Activated naive CD8-positive, alpha-beta T cell treated with anti-CD3 and anti-CD28 coated beads, Interleukin-2, amount 10 ng/mL, durations not matched to agents 7 days and 5 days (primary cell): ENCODE results near the gene TUBG1. TPM values are rescaled to one million over a fixed set of nuclear protein-coding genes. Genes with fewer than 3 reads are reported as not detected.

ENCODE experiments used
- ATAC-seq: fragments of 150-1000 bp; cut with Tn5 transposase; one replicate; pipeline ENCODE4 v1.10.0; 2021; ENCODE audit warnings: low read depth, moderate library complexity
- POLR2A ChIA-PET: fragments of 350-600 bp; sonication (Branson Sonifier 250); formaldehyde crosslinking; loops from one replicate; lab custom pipeline; 2021; ENCODE audit warnings: antibody characterized with exemption; lab: Charles Lee
- DNase-seq: peaks from one replicate; pipeline ENCODE4 v3.0.0; 2021
- H3K27ac Mint-ChIP-seq: one replicate; pipeline ENCODE4 v1.8.0; 2022; ENCODE audit warnings: mild to moderate bottlenecking, mixed read lengths
- H3K27me3 Mint-ChIP-seq: one replicate; pipeline ENCODE4 v1.8.0; 2022; ENCODE audit warnings: mild to moderate bottlenecking, moderate library complexity, mixed read lengths
- H3K36me3 Mint-ChIP-seq: one replicate; pipeline ENCODE4 v1.8.0; 2021; ENCODE audit warnings: mild to moderate bottlenecking, mixed read lengths
- H3K4me1 Mint-ChIP-seq: one replicate; pipeline ENCODE4 v1.8.0; 2021; ENCODE audit warnings: mixed read lengths
- H3K4me3 Mint-ChIP-seq: one replicate; pipeline ENCODE4 v1.8.0; 2022; ENCODE audit warnings: mild to moderate bottlenecking, moderate library complexity, mixed read lengths
- H3K9me3 Mint-ChIP-seq: one replicate; pipeline ENCODE4 v1.8.0; 2021; ENCODE audit warnings: mixed read lengths
- total RNA-seq, 2 experiments: library from RNA; stranded (reverse); gene quantifications; one replicate each; pipeline ENCODE4 v1.2.3, GENCODE V29; 2021

The TUBG1 gene
- 10 to 100 TPM; 55.6 to 57.6 TPM for total RNA-seq

DNA sequence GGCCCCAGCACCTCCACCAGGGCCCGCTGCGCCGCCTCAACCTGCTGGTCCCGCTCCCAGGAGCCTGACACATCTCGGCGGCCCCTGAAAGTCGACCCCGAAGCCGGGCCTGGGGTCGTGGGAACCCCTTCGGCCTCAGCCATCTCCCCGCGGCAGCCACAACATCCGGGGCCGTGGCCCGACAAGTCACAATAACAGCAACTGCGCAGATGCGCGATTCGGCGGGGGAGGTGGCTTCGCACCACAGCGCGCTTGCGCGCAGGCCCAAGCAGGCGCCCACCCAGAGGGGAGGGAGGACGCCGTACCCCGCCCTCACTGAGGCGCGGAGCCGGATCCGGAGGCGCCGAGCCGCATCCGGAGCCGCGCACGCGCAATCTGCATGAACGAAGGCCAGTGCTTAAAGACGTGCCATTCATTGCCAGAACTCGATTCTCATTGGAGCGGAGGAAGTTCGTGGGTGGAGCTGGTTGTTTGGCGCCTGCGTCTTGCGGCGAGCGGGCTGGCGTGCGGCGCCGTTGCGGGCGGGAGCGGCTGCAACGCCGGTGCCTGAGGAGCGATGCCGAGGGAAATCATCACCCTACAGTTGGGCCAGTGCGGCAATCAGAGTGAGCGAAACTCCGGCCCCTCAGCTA is at the start of gene TUBG1, which contains the start of gene RETREG3:
Gene TUBG1, plus strand, starts transcription at position 502 of the 632 bp plus-strand sequence. Its CDS starts 55 bp downstream, at position 557.
Gene RETREG3, minus strand, starts transcription at position 193 of the 632 bp plus-strand sequence. Its CDS starts 50 bp downstream, at position 143.
- Mint-ChIP-seq H3K9me3 (no peaks in the 10 kb centered on the region), H3K36me3 (peaks cover 18% of the 10 kb centered on the region), H3K27ac (peak within 1 kb of the TSS; percentile 94), H3K27me3 (no peaks in the 10 kb centered on the region), H3K4me1 (peaks cover 34% of the 10 kb centered on the region), H3K4me3 (peak within 1 kb of the TSS; percentile 98)
- peak; percentile 99 for DNase-seq
- peak; percentile 93 for ATAC-seq
- POLR2A ChIA-PET, result interaction anchor here (0.7 to 3.1 kb wide), 19 partner anchors 9 to 751 kb away, joined by 3 to 40 read pairs (median 4); partner anchors contain the start of genes BECN1, CCR10, PLEKHH3 and PSMC3IP

DNA sequence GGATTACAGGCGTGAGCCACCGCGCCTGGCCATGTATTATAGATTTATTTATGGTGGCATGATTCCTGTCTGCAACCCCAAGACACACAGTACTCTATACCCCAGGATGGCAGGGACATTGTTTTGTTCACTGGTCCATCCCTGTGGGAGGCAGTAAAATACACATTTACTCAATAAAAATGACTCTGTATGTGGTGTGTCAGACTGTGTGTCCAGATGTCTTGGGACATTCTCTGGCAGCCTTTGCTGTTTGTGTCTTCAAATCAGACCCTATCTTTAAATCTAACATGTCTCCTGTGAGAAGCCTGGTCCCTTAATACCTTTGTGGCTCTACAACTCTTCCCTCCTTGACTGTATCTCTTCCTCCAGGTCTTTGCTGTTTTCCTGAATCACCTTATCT is 49.2 kb upstream of the TUBG1 start:
- H3K4me3 Mint-ChIP-seq, result peak overlapping the region; percentile 62
- no peak overlapping the region for H3K27ac Mint-ChIP-seq
- POLR2A ChIA-PET, result interaction anchor here (0.6 to 0.9 kb wide), 2 partner anchors 19 to 21 kb away, joined by 3 to 7 read pairs; no protein-coding TSS in a partner anchor
- no peak for DNase-seq
- no peak for ATAC-seq
- H3K4me1 Mint-ChIP-seq, result peaks cover 33% of the 10 kb centered on the region
- peaks cover 4% of the 10 kb centered on the region for H3K36me3 Mint-ChIP-seq
- H3K9me3 Mint-ChIP-seq, result no peaks in the 10 kb centered on the region
- H3K27me3 Mint-ChIP-seq, result no peaks in the 10 kb centered on the region

- H3K4me1 Mint-ChIP-seq, result peaks cover 34% of the 10 kb centered on the region
- ATAC-seq (peak; percentile 61), DNase-seq (peak; percentile 93)
- no peaks in the 10 kb centered on the region for H3K27me3 Mint-ChIP-seq
- peak within 1 kb of the TSS; percentile 92 for H3K4me3 Mint-ChIP-seq
- H3K36me3 Mint-ChIP-seq, result peaks cover 7% of the 10 kb centered on the region
- H3K27ac Mint-ChIP-seq, result peak within 1 kb of the TSS; percentile 93
- POLR2A ChIA-PET, result interaction anchor here (2.2 kb wide), 1 partner anchor 16 kb away, joined by 7 read pairs; the partner anchor contains the start of gene PSMC3IP
- H3K9me3 Mint-ChIP-seq, result no peaks in the 10 kb centered on the region
These were observed 47.5 kb upstream of the TUBG1 start, which contains the start of gene COASY for GRCh38 chr17:42561897-42562387. Gene COASY, plus strand, starts transcription at chr17:42562148. Its CDS starts 475 bp downstream, at chr17:42562623.

GRCh38 chr17:42562388-42563142 is 46.9 kb upstream of the TUBG1 start:
- DNase-seq (no peak), ATAC-seq (peak; percentile 7)
- peak overlapping the region; percentile 93 for H3K27ac Mint-ChIP-seq
- no peaks in the 10 kb centered on the region for H3K9me3 Mint-ChIP-seq
- H3K36me3 Mint-ChIP-seq, result peaks cover 9% of the 10 kb centered on the region
- POLR2A ChIA-PET, result interaction anchor here (0.5 to 2.2 kb wide), 3 partner anchors 13 to 237 kb away, joined by 3 to 7 read pairs (median 6); partner anchors contain the start of gene PSMC3IP
- peaks cover 32% of the 10 kb centered on the region for H3K4me1 Mint-ChIP-seq
- no peaks in the 10 kb centered on the region for H3K27me3 Mint-ChIP-seq
- peak overlapping the region; percentile 92 for H3K4me3 Mint-ChIP-seq

DNA sequence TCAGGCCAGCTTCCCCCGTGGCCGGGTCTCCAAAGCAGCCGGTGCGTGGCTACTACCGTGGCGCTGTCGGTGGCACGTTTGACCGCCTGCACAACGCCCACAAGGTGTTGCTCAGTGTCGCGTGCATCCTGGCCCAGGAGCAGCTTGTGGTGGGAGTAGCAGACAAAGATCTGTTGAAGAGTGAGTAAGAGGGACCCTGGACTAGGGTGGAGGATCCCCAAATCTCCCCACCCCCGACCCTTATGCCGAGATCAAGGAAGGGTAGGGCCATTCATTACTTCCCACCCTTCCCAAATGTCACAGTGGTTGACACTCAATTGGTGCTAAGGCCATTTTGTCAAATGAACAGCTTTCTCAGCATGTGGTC is 46.4 kb upstream of the TUBG1 start:
- H3K27me3 Mint-ChIP-seq, result no peaks in the 10 kb centered on the region
- peak overlapping the region; percentile 93 for H3K27ac Mint-ChIP-seq
- no peaks in the 10 kb centered on the region for H3K9me3 Mint-ChIP-seq
- peak overlapping the region; percentile 92 for H3K4me3 Mint-ChIP-seq
- H3K36me3 Mint-ChIP-seq, result peaks cover 13% of the 10 kb centered on the region
- no peak for ATAC-seq
- H3K4me1 Mint-ChIP-seq, result peaks cover 36% of the 10 kb centered on the region
- POLR2A ChIA-PET, result interaction anchor here (0.5 to 2.2 kb wide), 4 partner anchors 9 to 237 kb away, joined by 3 to 7 read pairs (median 4); partner anchors contain the start of gene PSMC3IP
- no peak for DNase-seq

DNA sequence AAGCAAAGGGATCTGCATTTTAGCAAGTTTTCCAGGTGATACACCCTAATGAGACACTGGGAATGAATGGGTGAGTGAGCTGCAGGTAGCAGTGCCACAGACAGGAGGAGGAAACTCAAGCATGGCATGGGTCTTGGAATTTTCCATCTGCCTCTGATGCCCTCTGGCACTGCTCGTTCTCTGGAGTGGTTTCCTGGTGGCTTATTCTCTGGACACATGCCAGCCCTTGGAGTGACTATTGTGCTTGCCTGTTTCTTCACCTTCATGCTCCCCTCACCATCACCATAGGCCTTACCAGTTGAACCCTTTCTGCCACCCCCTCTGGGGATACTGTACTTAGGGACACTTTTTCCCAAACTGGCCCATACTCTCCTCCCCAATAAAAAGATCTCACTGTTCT is 45.9 kb upstream of the TUBG1 start:
- H3K9me3 Mint-ChIP-seq, result no peaks in the 10 kb centered on the region
- ATAC-seq (no peak), DNase-seq (no peak)
- H3K27ac Mint-ChIP-seq, result peak overlapping the region; percentile 79
- H3K4me3 Mint-ChIP-seq, result peak overlapping the region; percentile 59
- H3K4me1 Mint-ChIP-seq, result peaks cover 38% of the 10 kb centered on the region
- POLR2A ChIA-PET, result interaction anchor here (0.5 to 2.2 kb wide), 4 partner anchors 9 to 236 kb away, joined by 3 to 7 read pairs (median 4); partner anchors contain the start of gene PSMC3IP
- no peaks in the 10 kb centered on the region for H3K27me3 Mint-ChIP-seq
- H3K36me3 Mint-ChIP-seq, result peaks cover 13% of the 10 kb centered on the region

GRCh38 chr17:42563950-42564349 is 45.5 kb upstream of the TUBG1 start:
- H3K9me3 Mint-ChIP-seq, result no peaks in the 10 kb centered on the region

DNA sequence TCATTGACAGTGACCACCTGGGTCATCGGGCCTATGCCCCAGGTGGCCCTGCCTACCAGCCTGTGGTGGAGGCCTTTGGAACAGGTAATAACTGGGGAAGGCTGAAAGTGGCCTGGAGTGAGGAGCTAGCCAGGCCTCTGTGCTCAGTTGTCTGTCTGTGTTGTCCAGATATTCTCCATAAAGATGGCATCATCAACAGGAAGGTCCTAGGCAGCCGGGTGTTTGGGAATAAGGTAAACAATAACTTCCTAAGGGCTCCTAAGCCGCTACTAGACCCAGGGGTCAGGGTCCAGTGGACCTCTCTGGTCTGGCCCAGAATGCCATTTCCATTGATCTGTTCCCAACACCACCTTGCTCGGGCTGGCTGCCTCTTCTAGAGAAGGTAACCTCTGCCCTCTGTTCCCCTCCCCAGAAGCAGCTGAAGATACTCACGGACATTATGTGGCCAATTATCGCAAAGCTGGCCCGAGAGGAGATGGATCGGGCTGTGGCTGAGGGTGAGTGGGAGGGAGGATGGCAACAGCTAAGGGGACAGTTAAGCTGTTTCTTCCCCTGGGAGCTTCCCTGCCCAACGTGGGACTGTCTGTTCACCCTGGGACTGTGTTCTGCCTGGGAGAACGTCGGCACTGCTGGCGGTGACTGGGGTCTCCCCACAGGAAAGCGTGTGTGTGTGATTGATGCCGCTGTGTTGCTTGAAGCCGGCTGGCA is 44.5 kb upstream of the TUBG1 start:
- H3K4me3 Mint-ChIP-seq, result peak overlapping the region; percentile 32
- POLR2A ChIA-PET, result interaction anchor here (0.5 to 6.2 kb wide), 3 partner anchors 12 to 43 kb away, joined by 3 to 56 read pairs (median 7); partner anchors contain the start of gene PSMC3IP

More at GRCh38 chr17:42563950-42564349, 45.5 kb upstream of the TUBG1 start:
- H3K36me3 Mint-ChIP-seq, result peaks cover 15% of the 10 kb centered on the region
- peak overlapping the region; percentile 59 for H3K4me3 Mint-ChIP-seq
- H3K27me3 Mint-ChIP-seq, result no peaks in the 10 kb centered on the region
- ATAC-seq (no peak), DNase-seq (no peak)
- H3K4me1 Mint-ChIP-seq, result peaks cover 40% of the 10 kb centered on the region
- POLR2A ChIA-PET, result interaction anchor here (0.5 to 6.2 kb wide), 4 partner anchors 10 to 44 kb away, joined by 3 to 56 read pairs (median 7); partner anchors contain the start of gene PSMC3IP
- peak overlapping the region; percentile 79 for H3K27ac Mint-ChIP-seq

DNA sequence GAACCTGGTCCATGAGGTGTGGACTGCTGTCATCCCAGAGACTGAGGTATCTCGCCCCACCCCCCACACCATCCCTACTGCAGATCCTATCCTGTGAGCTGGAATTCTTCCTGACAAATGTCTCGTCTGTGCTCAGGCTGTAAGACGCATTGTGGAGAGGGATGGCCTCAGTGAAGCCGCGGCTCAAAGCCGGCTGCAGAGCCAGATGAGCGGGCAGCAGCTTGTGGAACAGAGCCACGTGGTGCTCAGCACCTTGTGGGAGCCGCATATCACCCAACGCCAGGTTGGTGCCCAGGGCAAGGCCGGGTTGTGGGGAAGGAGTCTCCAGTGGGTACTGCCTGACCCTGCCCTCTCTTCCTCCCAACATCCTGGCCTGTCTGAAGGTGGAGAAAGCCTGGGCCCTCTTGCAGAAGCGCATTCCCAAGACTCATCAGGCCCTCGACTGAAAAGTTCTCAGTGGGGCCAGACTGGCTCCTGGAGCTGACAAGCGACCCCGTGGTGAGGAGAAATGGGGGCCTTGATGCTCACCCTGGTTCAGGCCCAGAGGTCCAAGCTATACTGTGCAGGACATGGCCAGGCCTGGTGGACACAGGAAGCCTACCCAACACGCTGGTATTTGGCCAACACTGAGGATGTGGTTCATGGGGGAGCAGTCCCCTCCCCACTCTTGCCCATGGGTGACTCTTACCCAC is 43.8 kb upstream of the TUBG1 start:
- H3K27ac Mint-ChIP-seq, result peak overlapping the region; percentile 98
- DNase-seq (no peak), ATAC-seq (no peak)
- H3K9me3 Mint-ChIP-seq, result no peaks in the 10 kb centered on the region
- no peaks in the 10 kb centered on the region for H3K27me3 Mint-ChIP-seq
- POLR2A ChIA-PET, result interaction anchor here (0.5 to 6.2 kb wide), 3 partner anchors 11 to 33 kb away, joined by 3 to 56 read pairs (median 21); partner anchors contain the start of gene PSMC3IP
- H3K4me3 Mint-ChIP-seq, result peak overlapping the region; percentile 97
- H3K4me1 Mint-ChIP-seq, result peaks cover 37% of the 10 kb centered on the region
- peaks cover 15% of the 10 kb centered on the region for H3K36me3 Mint-ChIP-seq

More for the DNA sequence above, 44.5 kb upstream of the TUBG1 start:
- Mint-ChIP-seq H3K27ac (no peak overlapping the region), H3K36me3 (peaks cover 15% of the 10 kb centered on the region), H3K9me3 (no peaks in the 10 kb centered on the region), H3K4me1 (peaks cover 40% of the 10 kb centered on the region), H3K27me3 (no peaks in the 10 kb centered on the region)
- ATAC-seq (no peak), DNase-seq (no peak)

- H3K4me1 Mint-ChIP-seq, result peaks cover 38% of the 10 kb centered on the region
- H3K9me3 Mint-ChIP-seq, result no peaks in the 10 kb centered on the region
- H3K27ac Mint-ChIP-seq, result peak overlapping the region; percentile 98
- no peaks in the 10 kb centered on the region for H3K27me3 Mint-ChIP-seq
- H3K36me3 Mint-ChIP-seq, result peaks cover 15% of the 10 kb centered on the region
- ATAC-seq (no peak), DNase-seq (no peak)
- H3K4me3 Mint-ChIP-seq, result peak overlapping the region; percentile 97
- POLR2A ChIA-PET, result interaction anchor here (1.2 to 6.2 kb wide), 8 partner anchors 11 to 144 kb away, joined by 3 to 56 read pairs (median 8); partner anchors contain the start of genes CAVIN1, NAGLU and PSMC3IP
These were observed 43.1 kb upstream of the TUBG1 start for GRCh38 chr17:42566215-42566882.

DNA sequence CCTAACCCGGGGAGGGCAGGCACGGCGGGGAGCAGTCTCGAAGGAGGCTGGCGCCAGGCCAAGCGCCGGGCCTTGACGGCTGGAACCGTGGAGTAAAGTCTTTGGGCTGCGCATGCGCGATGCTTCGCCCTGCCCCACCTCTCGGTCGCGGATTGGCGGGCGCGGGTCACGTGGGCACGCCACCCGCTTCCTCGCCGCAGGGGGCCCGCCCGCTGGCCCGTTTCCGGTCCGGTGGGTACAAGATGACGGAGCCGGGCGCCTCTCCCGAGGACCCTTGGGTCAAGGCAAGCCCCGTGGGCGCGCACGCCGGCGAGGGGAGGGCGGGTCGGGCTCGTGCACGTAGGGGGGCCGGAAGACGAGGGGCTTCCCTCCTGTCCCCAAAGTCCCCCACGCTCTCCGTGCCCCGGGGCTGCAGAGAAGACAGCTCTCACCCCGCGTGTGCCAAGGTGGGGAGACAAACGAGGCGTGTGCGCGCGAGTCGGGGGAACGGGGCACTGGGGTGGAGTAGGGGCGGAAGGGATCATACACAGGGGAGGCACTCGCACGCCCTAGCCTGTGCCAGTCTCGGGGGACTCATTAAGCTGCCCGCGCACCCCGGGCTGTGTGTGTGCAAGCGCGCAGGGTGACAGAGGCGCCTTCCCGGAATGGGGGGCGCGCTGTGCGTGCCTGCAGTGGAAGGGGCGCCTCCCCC is 42.5 kb upstream of the TUBG1 start, which contains the start of gene MLX:
Gene MLX, plus strand, starts transcription at position 218 of the 691 bp plus-strand sequence. Its CDS starts 25 bp downstream, at position 243.
- DNase-seq (peak; percentile 96), ATAC-seq (peak; percentile 74)
- Mint-ChIP-seq H3K27ac (peak within 1 kb of the TSS; percentile 98), H3K4me1 (peaks cover 35% of the 10 kb centered on the region), H3K4me3 (peak within 1 kb of the TSS; percentile 97), H3K36me3 (peaks cover 18% of the 10 kb centered on the region), H3K9me3 (no peaks in the 10 kb centered on the region), H3K27me3 (no peaks in the 10 kb centered on the region)
- POLR2A ChIA-PET, result interaction anchor here (0.6 to 6.2 kb wide), 19 partner anchors 9 to 431 kb away, joined by 3 to 56 read pairs (median 4); partner anchors contain the start of genes BECN1, CAVIN1, NAGLU and PSMC3IP
